IPS DF 19.7 (cell line): ENCODE data around the gene PTPRT.
"Not testable (repeated sequence)": the region's sequence is repeated elsewhere in the genome, so short reads cannot be mapped to it uniquely, and the experiment has no call there.

ENCODE experiments used
- DNase-seq: peaks from one replicate; pipeline ENCODE4 v3.0.0-alpha.2; 2013; ENCODE audit warnings: low read depth, low spot score

The PTPRT gene

GRCh38 chr20:43187476-43188233 lies 2.1 kb downstream of the PTPRT start:
- DNase-seq, result no peak

- no peak for DNase-seq
These were observed 3.4 kb downstream of the PTPRT start for GRCh38 chr20:43186312-43186711.

- no peak for DNase-seq
These were observed 3.8 kb downstream of the PTPRT start for GRCh38 chr20:43185901-43186300.

GRCh38 chr20:43183536-43184070 lies 6.1 kb downstream of the PTPRT start:
- no peak for DNase-seq

- DNase-seq, result no peak
These were observed 11.6 kb downstream of the PTPRT start for GRCh38 chr20:43178080-43178479.

GRCh38 chr20:43176726-43177125 lies 13.0 kb downstream of the PTPRT start:
- no peak for DNase-seq

GRCh38 chr20:43171930-43172329 lies 17.8 kb downstream of the PTPRT start:
- DNase-seq, result no peak

- DNase-seq, result no peak
These were observed 18.9 kb downstream of the PTPRT start for GRCh38 chr20:43170771-43171170.

GRCh38 chr20:43167615-43168014 lies 22.1 kb downstream of the PTPRT start:
- DNase-seq, result no peak

GRCh38 chr20:43167021-43167420 lies 22.7 kb downstream of the PTPRT start:
- no peak for DNase-seq

GRCh38 chr20:43165611-43166010 lies 24.1 kb downstream of the PTPRT start:
- DNase-seq, result no peak

GRCh38 chr20:43164736-43165135 lies 25.0 kb downstream of the PTPRT start:
- not testable (repeated sequence) for DNase-seq

GRCh38 chr20:43161716-43162115 lies 28.0 kb downstream of the PTPRT start:
- no peak for DNase-seq

GRCh38 chr20:43160941-43161340 lies 28.8 kb downstream of the PTPRT start:
- no peak for DNase-seq

GRCh38 chr20:43159994-43160393 lies 29.7 kb downstream of the PTPRT start:
- DNase-seq, result no peak

- no peak for DNase-seq
These were observed 34.2 kb downstream of the PTPRT start for GRCh38 chr20:43155366-43156100.

GRCh38 chr20:43151901-43152300 lies 37.8 kb downstream of the PTPRT start:
- no peak for DNase-seq

GRCh38 chr20:43151256-43151655 lies 38.5 kb downstream of the PTPRT start:
- no peak for DNase-seq

- DNase-seq, result no peak
These were observed 49.0 kb downstream of the PTPRT start for GRCh38 chr20:43140726-43141125.

- DNase-seq, result no peak
These were observed 51.5 kb downstream of the PTPRT start for GRCh38 chr20:43138061-43138770.

GRCh38 chr20:43137160-43137559 lies 52.5 kb downstream of the PTPRT start:
- DNase-seq, result no peak

- no peak for DNase-seq
These were observed 65.5 kb downstream of the PTPRT start for GRCh38 chr20:43124241-43124640.
